ENCODE data around the gene PIK3R1. TPM values are rescaled to one million over a fixed set of nuclear protein-coding genes. Genes with fewer than 3 reads are reported as not detected.
A peak's percentile ranks its signal among the peaks of the same experiment; 100 is the strongest.

The PIK3R1 gene
- total and polyA plus RNA-seq, 10 of the 15 experiments (the other 5 are each of a cell fraction or from before 2014, with no cell fraction given) = 7.8 to 38.4 (median 15.7) TPM

DNA sequence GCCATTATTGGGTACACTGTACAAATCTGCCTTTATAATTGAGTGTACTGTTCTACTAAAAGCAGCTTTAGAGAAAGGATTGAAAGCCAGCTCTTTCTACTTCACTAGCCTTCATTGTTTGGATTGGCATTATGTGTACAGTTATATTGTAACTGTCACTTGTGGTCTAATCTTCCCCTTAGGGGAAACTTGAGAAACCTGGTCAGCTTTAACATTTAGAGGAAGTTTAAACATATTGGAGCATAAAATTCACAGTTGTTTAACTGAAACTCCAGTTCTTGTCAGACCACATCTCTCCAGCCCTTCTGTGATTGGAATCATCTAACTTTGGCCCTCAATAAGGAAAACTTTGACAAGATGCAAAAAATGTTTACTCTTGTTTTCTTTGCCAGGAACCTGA is 24.6 kb downstream of the PIK3R1 start:
- H3K9me3 ChIP-seq (replicated peaks; ENCODE audit: control insufficient read depth, insufficient read depth, low read length) = no peaks in the 10 kb centered on the region
- 0 out of 4 replicates have a peak, but pooled peaks cover 0 to 4% of the 10 kb centered on the region in 2 experiments for H3K36me3 ChIP-seq (ENCODE audit: control insufficient read depth in 2 of 2, insufficient read depth in 2 of 2, low read length in 1 of 2)
- ATAC-seq (peak; percentile 85), FAIRE-seq (no peak), DNase-seq (ENCODE audit: low read depth, low spot score) (no peak)
- H3K4me2 ChIP-seq (ENCODE audit: control insufficient read depth, insufficient read depth) = peak overlapping the region; percentile 15
- H3K27me3 ChIP-seq (replicated peaks in 1 of 2; ENCODE audit: control insufficient read depth in 2 of 2, insufficient read depth in 2 of 2, low read length in 1 of 2) = no peaks in the 10 kb centered on the region
- in situ Hi-C loops (cut with MboI) (no loop called here), intact Hi-C loops (cut with micrococcal nuclease; ENCODE audit: unreplicated experiment) (loop anchor here (5.0 kb wide), 1 partner anchor 168 kb away; no protein-coding TSS in a partner anchor)
- SMC1A ChIA-PET (ENCODE audit: uncharacterized antibody, unreplicated experiment) = interaction anchor here (1.0 to 4.4 kb wide), 5 partner anchors 10 to 42 kb away, joined by 3 to 25 read pairs (median 5); partner anchors contain the start of gene PIK3R1
- H4K20me1 ChIP-seq (ENCODE audit: control insufficient read depth, insufficient read depth) = no peaks in the 10 kb centered on the region
- peaks cover 19% of the 10 kb centered on the region; the same call in 1 of the 2 replicates for H3K4me1 ChIP-seq (ENCODE audit: control insufficient read depth, insufficient read depth, low read length)
- H3K79me2 ChIP-seq (ENCODE audit: control insufficient read depth, insufficient read depth, low read length) = peaks cover 15% of the 10 kb centered on the region
- no peak overlapping the region for H2AFZ ChIP-seq (ENCODE audit: control insufficient read depth, low read depth, low read length)
- POLR2A ChIA-PET = interaction anchor here (1.0 kb wide), 1 partner anchor 24 kb away, joined by 3 read pairs; no protein-coding TSS in a partner anchor
- H3K27ac ChIP-seq (ENCODE audit: control insufficient read depth, insufficient read depth) = peak overlapping the region; percentile 31
- RAD21 ChIA-PET (ENCODE audit: unreplicated experiment) = interaction anchor here (0.7 to 1.5 kb wide), 8 partner anchors 12 to 994 kb away, joined by 3 to 18 read pairs (median 3); partner anchors contain the start of gene PIK3R1
- BruUV-seq (replicated peaks) = no TSS peak
- H3K9ac ChIP-seq (ENCODE audit: control insufficient read depth, insufficient read depth, low read length) = no peak overlapping the region
- CTCF ChIA-PET = interaction anchor here (1.0 to 1.1 kb wide), 2 partner anchors 12 to 993 kb away, joined by 3 to 5 read pairs; no protein-coding TSS in a partner anchor
- H3K4me3 ChIP-seq = no peak overlapping the region
- TF ChIP-seq JUNB (IDR thresholded peaks at IDR 0.05) = no peak; the same call in 1 of the 2 replicates
- TF ChIP-seq ATF7 (IDR thresholded peaks at IDR 0.05; ENCODE audit: low read depth) = no peak
- TF ChIP-seq, protein P1, sequence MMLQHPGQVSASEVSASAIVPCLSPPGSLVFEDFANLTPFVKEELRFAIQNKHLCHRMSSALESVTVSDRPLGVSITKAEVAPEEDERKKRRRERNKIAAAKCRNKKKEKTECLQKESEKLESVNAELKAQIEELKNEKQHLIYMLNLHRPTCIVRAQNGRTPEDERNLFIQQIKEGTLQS (IDR thresholded peaks at IDR 0.05; ENCODE audit: borderline replicate concordance, extremely low read depth, low read depth, low read length) = no peak
- peak; percentile 42 for TF ChIP-seq NFIC (IDR thresholded peaks at IDR 0.05; ENCODE audit: low read depth, low read length)
- TF ChIP-seq MEF2A (IDR thresholded peaks at IDR 0.05; ENCODE audit: insufficient read depth, low read depth, low read length) = no peak
- TF ChIP-seq SMC3 (IDR thresholded peaks at IDR 0.05; ENCODE audit: borderline replicate concordance, low read length) = no peak
- TF ChIP-seq, protein P2, sequence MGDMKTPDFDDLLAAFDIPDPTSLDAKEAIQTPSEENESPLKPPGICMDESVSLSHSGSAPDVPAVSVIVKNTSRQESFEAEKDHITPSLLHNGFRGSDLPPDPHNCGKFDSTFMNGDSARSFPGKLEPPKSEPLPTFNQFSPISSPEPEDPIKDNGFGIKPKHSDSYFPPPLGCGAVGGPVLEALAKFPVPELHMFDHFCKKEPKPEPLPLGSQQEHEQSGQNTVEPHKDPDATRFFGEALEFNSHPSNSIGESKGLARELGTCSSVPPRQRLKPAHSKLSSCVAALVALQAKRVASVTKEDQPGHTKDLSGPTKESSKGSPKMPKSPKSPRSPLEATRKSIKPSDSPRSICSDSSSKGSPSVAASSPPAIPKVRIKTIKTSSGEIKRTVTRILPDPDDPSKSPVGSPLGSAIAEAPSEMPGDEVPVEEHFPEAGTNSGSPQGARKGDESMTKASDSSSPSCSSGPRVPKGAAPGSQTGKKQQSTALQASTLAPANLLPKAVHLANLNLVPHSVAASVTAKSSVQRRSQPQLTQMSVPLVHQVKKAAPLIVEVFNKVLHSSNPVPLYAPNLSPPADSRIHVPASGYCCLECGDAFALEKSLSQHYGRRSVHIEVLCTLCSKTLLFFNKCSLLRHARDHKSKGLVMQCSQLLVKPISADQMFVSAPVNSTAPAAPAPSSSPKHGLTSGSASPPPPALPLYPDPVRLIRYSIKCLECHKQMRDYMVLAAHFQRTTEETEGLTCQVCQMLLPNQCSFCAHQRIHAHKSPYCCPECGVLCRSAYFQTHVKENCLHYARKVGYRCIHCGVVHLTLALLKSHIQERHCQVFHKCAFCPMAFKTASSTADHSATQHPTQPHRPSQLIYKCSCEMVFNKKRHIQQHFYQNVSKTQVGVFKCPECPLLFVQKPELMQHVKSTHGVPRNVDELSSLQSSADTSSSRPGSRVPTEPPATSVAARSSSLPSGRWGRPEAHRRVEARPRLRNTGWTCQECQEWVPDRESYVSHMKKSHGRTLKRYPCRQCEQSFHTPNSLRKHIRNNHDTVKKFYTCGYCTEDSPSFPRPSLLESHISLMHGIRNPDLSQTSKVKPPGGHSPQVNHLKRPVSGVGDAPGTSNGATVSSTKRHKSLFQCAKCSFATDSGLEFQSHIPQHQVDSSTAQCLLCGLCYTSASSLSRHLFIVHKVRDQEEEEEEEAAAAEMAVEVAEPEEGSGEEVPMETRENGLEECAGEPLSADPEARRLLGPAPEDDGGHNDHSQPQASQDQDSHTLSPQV (IDR thresholded peaks at IDR 0.05) = no peak
- peak; percentile 39 for TF ChIP-seq MEF2B (IDR thresholded peaks at IDR 0.05; ENCODE audit: partially characterized antibody, poor library complexity, severe bottlenecking)
- TF ChIP-seq BACH1 (IDR thresholded peaks at IDR 0.05; ENCODE audit: borderline replicate concordance) = no peak
- TF ChIP-seq SP1 (IDR thresholded peaks at IDR 0.05; ENCODE audit: low read depth, low read length) = no peak
- 0 out of 2 replicates have a peak, but pooled peaks have one; percentile 10 for TF ChIP-seq BCL11A (IDR thresholded peaks at IDR 0.05; ENCODE audit: low read depth, low read length)
- peak; percentile 49; the same call in 1 of the 2 replicates for TF ChIP-seq DPF2 (IDR thresholded peaks at IDR 0.05)
- TF ChIP-seq RUNX3 (IDR thresholded peaks at IDR 0.05; ENCODE audit: low read length) = peak; percentile 84
- TF ChIP-seq ZNF274 (IDR thresholded peaks at IDR 0.05; ENCODE audit: insufficient read depth, insufficient read length) = no peak
- peak; percentile 10 to 37; a peak in 2 of 4 replicates for TF ChIP-seq IKZF2 (IDR thresholded peaks at IDR 0.05)
- no peak for TF ChIP-seq KDM1A (IDR thresholded peaks at IDR 0.05; ENCODE audit: borderline replicate concordance)
- no peak for TF ChIP-seq ZBED1 (IDR thresholded peaks at IDR 0.05; ENCODE audit: borderline replicate concordance)
- TF ChIP-seq MXI1 (IDR thresholded peaks at IDR 0.05; ENCODE audit: low read depth, low read length) = no peak
- TF ChIP-seq SMARCA5 (IDR thresholded peaks at IDR 0.05) = no peak
- peak; percentile 47; the same call in 1 of the 2 replicates for TF ChIP-seq IKZF1 (conservative IDR thresholded peaks at IDR 0.05)
- TF ChIP-seq, protein P3, sequence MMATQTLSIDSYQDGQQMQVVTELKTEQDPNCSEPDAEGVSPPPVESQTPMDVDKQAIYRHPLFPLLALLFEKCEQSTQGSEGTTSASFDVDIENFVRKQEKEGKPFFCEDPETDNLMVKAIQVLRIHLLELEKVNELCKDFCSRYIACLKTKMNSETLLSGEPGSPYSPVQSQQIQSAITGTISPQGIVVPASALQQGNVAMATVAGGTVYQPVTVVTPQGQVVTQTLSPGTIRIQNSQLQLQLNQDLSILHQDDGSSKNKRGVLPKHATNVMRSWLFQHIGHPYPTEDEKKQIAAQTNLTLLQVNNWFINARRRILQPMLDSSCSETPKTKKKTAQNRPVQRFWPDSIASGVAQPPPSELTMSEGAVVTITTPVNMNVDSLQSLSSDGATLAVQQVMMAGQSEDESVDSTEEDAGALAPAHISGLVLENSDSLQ (IDR thresholded peaks at IDR 0.05) = peak; percentile 55; the same call in 1 of the 2 replicates
- no peak for TF ChIP-seq POLR2A (IDR thresholded peaks at IDR 0.05; ENCODE audit: low read depth, low read length)

Measured in GM12878 (cell line).